ENCODE data around the gene PDE4B. TPM values are rescaled to one million over a fixed set of nuclear protein-coding genes. Genes with fewer than 3 reads are reported as not detected.

PDE4B gene
- total and polyA plus RNA-seq, 9 of the 15 experiments (the other 6 are each of a cell fraction or from before 2014, with no cell fraction given) = 0.09 TPM; not detected in 8

- in situ Hi-C loops (cut with MboI) = no loop called here
- POLR2A ChIA-PET = no interaction called here
- no peaks in the 10 kb centered on the region for H3K4me1 ChIP-seq (replicated peaks in 1 of 2; ENCODE audit: control insufficient read depth in 2 of 2, insufficient read depth in 2 of 2, low read length in 2 of 2)
- no peaks in the 10 kb centered on the region for H3K36me3 ChIP-seq (ENCODE audit: control insufficient read depth, insufficient read depth, low read length)
- no peak overlapping the region for H2AFZ ChIP-seq (ENCODE audit: low read depth, low read length)
- no peaks in the 10 kb centered on the region for H4K20me1 ChIP-seq (replicated peaks; ENCODE audit: control insufficient read depth, insufficient read depth, low read length)
- H3K4me2 ChIP-seq (ENCODE audit: insufficient read depth, low read length) = no peak overlapping the region
- no TSS peak for BruUV-seq (replicated peaks)
- H3K4me3 ChIP-seq = no peak overlapping the region
- FAIRE-seq = no peak
- no peaks in the 10 kb centered on the region for H3K79me2 ChIP-seq (ENCODE audit: control insufficient read depth, insufficient read depth, low read length)
- H3K9me1 ChIP-seq (ENCODE audit: control insufficient read depth, insufficient read depth, low read length) = no peaks in the 10 kb centered on the region
- no peak for DNase-seq (ENCODE audit: extremely low read depth in 1 of 4, low spot score in 3 of 4)
- no peaks in the 10 kb centered on the region for H3K27me3 ChIP-seq (ENCODE audit: control insufficient read depth in 2 of 2, insufficient read depth in 2 of 2, low read length in 2 of 2)
- H3K9ac ChIP-seq (ENCODE audit: insufficient read depth in 1 of 2, low read depth in 2 of 2, low read length in 2 of 2) = no peak overlapping the region
- H3K9me3 ChIP-seq (replicated peaks; ENCODE audit: control insufficient read depth, insufficient read depth, low read depth, low read length) = no peaks in the 10 kb centered on the region
- WGBS (ENCODE audit: insufficient coverage, low coverage, missing lambda C conversion rate) = 0% methylated on average over 1 of the region's 1 CpG
- no peak for TF ChIP-seq ZNF212 (CRISPR knock-in tag; IDR thresholded peaks at IDR 0.05)
- ATAC-seq = no peak
- CTCF ChIA-PET (ENCODE audit: low intra/inter-chr PET ratio) = interaction anchor here (0.7 kb wide), 1 partner anchor 227 kb away, joined by 3 read pairs; no protein-coding TSS in a partner anchor
- no peak overlapping the region for H3K27ac ChIP-seq (ENCODE audit: extremely low read depth, low read depth, low read length)
- intact Hi-C loops (cut with micrococcal nuclease) = no loop called here
Observed at GRCh38 chr1:65985393-65986066, 192.8 kb downstream of the PDE4B start.

GRCh38 chr1:65986146-65986545 lies 193.5 kb downstream of the PDE4B start:
- in situ Hi-C loops (cut with MboI) = no loop called here
- Histone ChIP-seq H3K9ac (ENCODE audit: insufficient read depth in 1 of 2, low read depth in 2 of 2, low read length in 2 of 2) (no peak overlapping the region), H3K4me3 (no peak overlapping the region), H3K27me3 (ENCODE audit: control insufficient read depth in 2 of 2, insufficient read depth in 2 of 2, low read length in 2 of 2) (no peaks in the 10 kb centered on the region), H3K4me1 (replicated peaks in 1 of 2; ENCODE audit: control insufficient read depth in 2 of 2, insufficient read depth in 2 of 2, low read length in 2 of 2) (no peaks in the 10 kb centered on the region), H2AFZ (ENCODE audit: low read depth, low read length) (no peak overlapping the region), H3K4me2 (ENCODE audit: insufficient read depth, low read length) (no peak overlapping the region), H3K9me1 (ENCODE audit: control insufficient read depth, insufficient read depth, low read length) (no peaks in the 10 kb centered on the region), H3K9me3 (replicated peaks; ENCODE audit: control insufficient read depth, insufficient read depth, low read depth, low read length) (no peaks in the 10 kb centered on the region), H3K27ac (ENCODE audit: extremely low read depth, low read depth, low read length) (no peak overlapping the region), H3K79me2 (ENCODE audit: control insufficient read depth, insufficient read depth, low read length) (no peaks in the 10 kb centered on the region), H4K20me1 (replicated peaks; ENCODE audit: control insufficient read depth, insufficient read depth, low read length) (no peaks in the 10 kb centered on the region), H3K36me3 (ENCODE audit: control insufficient read depth, insufficient read depth, low read length) (no peaks in the 10 kb centered on the region)
- POLR2A ChIA-PET = no interaction called here
- no TSS peak for BruUV-seq (replicated peaks)
- CTCF ChIA-PET (ENCODE audit: low intra/inter-chr PET ratio) = interaction anchor here (0.7 kb wide), 1 partner anchor 227 kb away, joined by 3 read pairs; no protein-coding TSS in a partner anchor
- 6% methylated on average over 1 of the region's 1 CpG for WGBS (ENCODE audit: insufficient coverage, low coverage, missing lambda C conversion rate)
- no peak for DNase-seq (ENCODE audit: extremely low read depth in 1 of 4, low spot score in 3 of 4)
- intact Hi-C loops (cut with micrococcal nuclease) = no loop called here
- FAIRE-seq = no peak
- ATAC-seq = no peak
- TF ChIP-seq LEF1 (IDR thresholded peaks at IDR 0.05) (no peak), ELF4 (CRISPR knock-in tag; IDR thresholded peaks at IDR 0.05) (no peak), ETV6 (IDR thresholded peaks at IDR 0.05; ENCODE audit: borderline replicate concordance in 1 of 2, low read depth in 2 of 2, low read length in 1 of 2) (no peak), ETV6 (CRISPR knock-in tag; IDR thresholded peaks at IDR 0.05; ENCODE audit: borderline replicate concordance) (no peak), ZMIZ1 (IDR thresholded peaks at IDR 0.05; ENCODE audit: low read depth in 2 of 2, low read length in 2 of 2) (no peak), KHSRP (IDR thresholded peaks at IDR 0.05) (no peak), ZNF79 (CRISPR knock-in tag; IDR thresholded peaks at IDR 0.05; ENCODE audit: low read depth) (no peak), ZNF398 (CRISPR knock-in tag; IDR thresholded peaks at IDR 0.05) (no peak), ESRRA (IDR thresholded peaks at IDR 0.05; ENCODE audit: borderline replicate concordance, low read depth) (no peak), JUNB (CRISPR knock-in tag; conservative IDR thresholded peaks at IDR 0.05) (no peak)
